CD4-positive, alpha-beta T cell treated with Interleukin-17A for 4 hours (primary cell): ENCODE data around the gene DCDC2.

ENCODE experiments used
- DNase-seq: peaks from one replicate; pipeline ENCODE4 v3.0.0-alpha.2; 2020; ENCODE audit warnings: mixed read lengths

DCDC2 gene

DNA sequence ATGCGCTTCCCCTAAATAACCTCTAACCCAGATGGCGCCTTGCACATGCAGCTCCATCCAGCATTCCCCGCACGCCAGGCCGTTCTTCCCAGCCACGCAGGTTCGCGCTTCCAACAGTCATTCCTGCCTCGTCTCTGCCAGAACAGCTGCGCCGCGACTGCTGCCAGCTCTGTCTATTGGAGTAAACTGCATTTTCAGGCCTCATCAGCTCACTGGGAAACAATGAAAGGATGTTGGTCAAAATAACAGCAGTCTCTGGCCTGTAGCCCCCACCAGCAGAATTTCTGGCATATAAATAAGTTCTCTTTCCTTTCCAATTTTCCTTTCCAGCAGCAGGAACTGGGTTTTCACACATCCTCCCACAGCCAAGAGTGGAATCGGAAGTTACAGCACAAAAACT lies 217.3 kb downstream of the DCDC2 start:
- no peak for DNase-seq

DNA sequence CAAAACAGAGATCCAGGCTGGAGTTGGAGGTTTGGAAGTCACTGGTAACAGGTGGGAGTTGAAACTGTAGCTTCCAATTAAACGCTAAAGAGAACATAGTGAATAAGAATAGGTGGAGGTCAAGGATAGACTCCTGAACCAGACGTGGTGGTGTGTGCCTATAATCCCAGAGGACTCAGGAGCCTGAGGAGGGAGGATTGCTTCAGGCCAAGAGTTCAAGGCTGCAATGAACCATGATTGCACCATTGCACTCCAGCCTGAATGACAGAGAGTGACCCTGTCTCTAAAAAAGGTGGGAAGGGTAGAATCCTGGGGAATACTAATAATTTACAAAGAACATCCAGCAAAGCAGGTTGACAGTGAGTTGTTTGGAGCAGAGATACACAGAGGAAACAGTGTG lies 218.2 kb downstream of the DCDC2 start:
- no peak for DNase-seq

- no peak for DNase-seq
Measured at GRCh38 chr6:24139080-24139479, 218.8 kb downstream of the DCDC2 start.

GRCh38 chr6:24131751-24132150 lies 226.1 kb downstream of the DCDC2 start:
- no peak for DNase-seq

DNA sequence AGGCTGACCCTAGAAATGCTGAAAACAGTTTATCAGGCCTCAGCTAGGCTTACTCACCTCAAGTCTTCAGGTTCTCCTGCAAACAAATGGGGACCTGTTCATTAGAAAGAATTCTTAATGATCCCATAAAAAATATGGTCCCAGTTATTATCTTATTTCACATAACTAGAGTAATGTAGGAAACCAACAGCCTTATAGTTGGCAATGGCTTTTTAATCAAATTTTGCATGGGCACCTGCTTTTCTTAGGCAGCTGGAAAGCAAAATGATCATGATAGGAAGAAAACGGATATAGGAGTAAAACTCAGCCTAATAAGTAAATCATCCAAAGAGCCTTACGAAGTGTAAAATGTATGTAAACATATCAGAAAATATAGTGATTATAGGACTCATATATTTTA lies 230.5 kb downstream of the DCDC2 start:
- DNase-seq = no peak

GRCh38 chr6:24126586-24127192 lies 231.2 kb downstream of the DCDC2 start:
- DNase-seq = no peak

- no peak for DNase-seq
Measured at GRCh38 chr6:24125980-24126379, 231.9 kb downstream of the DCDC2 start, which contains the start of gene NRSN1. NRSN1 (plus strand) TSS chr6:24126215; CDS start chr6:24134328, 8,113 bp downstream.

DNA sequence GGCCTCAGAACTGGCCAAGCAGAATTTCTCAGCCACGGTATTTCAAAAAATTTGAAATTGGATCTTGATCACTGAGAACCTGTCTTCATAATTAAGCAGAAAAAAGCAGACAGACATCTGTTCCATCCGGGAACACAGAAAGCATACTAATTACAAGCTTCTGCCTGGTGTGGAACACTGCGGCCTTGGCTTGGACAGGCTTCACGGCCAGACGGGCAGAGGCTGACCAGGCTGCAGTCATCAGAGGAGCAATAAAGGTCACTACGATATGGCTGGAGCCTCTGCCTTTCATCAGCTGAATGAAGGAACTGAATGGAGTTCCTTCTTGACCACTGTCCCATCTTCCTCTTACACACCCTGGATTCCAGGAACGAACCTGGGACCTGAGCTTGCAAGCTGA lies 235.7 kb downstream of the DCDC2 start:
- DNase-seq = no peak
